Astrocyte of the cerebellum (primary cell): ENCODE results near the gene NCR2.

Experiments used
- DNase-seq: peaks from one replicate; pipeline ENCODE4 v3.0.0-alpha.2; 2011; ENCODE audit warnings: low read depth
- H3K4me3 ChIP-seq: 2 replicates; pipeline ENCODE4 v1.5.1; 2011; ENCODE audit warnings: mild to moderate bottlenecking, low read depth, low read length, moderate library complexity
- in situ Hi-C: cut with HindIII; loops from 2 replicates; pipeline ENCODE4 v1.10.0; 2017; ENCODE audit warnings: low sequenced_read_pairs
- TF ChIP-seq, protein P1 (sequence below): IDR thresholded peaks from 2 replicates; pipeline ENCODE4 v1.5.1; 2012; ENCODE audit warnings: low read length, low read depth, moderate library complexity, mild to moderate bottlenecking; ENCODE audit errors: missing control alignments

Gene NCR2, protein sequence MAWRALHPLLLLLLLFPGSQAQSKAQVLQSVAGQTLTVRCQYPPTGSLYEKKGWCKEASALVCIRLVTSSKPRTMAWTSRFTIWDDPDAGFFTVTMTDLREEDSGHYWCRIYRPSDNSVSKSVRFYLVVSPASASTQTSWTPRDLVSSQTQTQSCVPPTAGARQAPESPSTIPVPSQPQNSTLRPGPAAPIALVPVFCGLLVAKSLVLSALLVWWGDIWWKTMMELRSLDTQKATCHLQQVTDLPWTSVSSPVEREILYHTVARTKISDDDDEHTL

GRCh38 chr6:41335296-41335695 lies at the start of gene NCR2:
TSS of gene NCR2 (plus strand) at chr6:41335608. CDS start at chr6:41335877, 269 bp downstream.
- TF ChIP-seq, protein P1, sequence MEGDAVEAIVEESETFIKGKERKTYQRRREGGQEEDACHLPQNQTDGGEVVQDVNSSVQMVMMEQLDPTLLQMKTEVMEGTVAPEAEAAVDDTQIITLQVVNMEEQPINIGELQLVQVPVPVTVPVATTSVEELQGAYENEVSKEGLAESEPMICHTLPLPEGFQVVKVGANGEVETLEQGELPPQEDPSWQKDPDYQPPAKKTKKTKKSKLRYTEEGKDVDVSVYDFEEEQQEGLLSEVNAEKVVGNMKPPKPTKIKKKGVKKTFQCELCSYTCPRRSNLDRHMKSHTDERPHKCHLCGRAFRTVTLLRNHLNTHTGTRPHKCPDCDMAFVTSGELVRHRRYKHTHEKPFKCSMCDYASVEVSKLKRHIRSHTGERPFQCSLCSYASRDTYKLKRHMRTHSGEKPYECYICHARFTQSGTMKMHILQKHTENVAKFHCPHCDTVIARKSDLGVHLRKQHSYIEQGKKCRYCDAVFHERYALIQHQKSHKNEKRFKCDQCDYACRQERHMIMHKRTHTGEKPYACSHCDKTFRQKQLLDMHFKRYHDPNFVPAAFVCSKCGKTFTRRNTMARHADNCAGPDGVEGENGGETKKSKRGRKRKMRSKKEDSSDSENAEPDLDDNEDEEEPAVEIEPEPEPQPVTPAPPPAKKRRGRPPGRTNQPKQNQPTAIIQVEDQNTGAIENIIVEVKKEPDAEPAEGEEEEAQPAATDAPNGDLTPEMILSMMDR: no peak
- DNase-seq: no peak
- in situ Hi-C loops: no loop called here
- H3K4me3 ChIP-seq: no peak within 1 kb of the TSS

- TF ChIP-seq, protein P1: no peak
- no peak within 1 kb of the TSS for H3K4me3 ChIP-seq
- in situ Hi-C loops: no loop called here
- no peak for DNase-seq
Measured at GRCh38 chr6:41286544-41287346, 48.7 kb upstream of the NCR2 start, which contains the start of gene TREM1. TSS of gene TREM1 (minus strand) at chr6:41286682. CDS start at chr6:41286655, 27 bp downstream.

DNA sequence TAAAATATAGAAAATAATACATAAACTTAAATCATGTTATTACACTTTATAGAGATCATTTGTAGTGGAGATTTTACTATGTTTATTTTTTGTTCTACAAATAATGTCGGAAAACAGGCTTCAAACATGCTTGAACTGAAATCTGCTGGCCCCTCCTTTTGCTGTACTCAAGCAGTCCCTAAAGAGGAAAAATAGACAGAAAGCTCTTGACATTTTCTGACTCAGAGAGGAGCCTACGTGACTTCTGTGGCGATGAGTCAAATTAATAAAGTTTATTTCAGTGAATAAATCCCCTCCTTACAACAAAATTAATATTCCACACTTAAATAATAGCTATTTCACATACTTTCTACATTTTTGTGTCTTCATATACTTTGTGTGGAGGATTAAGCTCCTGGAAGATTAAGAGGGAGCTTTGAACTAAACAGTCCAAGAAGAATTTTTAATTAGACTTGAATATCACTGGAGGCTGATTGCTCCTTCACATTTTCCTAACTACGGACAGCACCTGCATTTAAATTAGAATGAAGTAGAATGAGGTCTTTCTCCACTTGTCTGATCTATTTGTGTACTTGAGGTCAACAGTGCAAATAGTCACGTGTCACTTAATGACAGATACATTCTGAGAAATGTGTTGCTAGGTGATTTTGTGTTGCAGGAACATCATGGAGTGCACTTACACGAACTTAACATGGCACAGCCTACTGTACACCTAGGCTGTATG lies 47.2 kb upstream of the NCR2 start:
- TF ChIP-seq, protein P1: no peak
- in situ Hi-C loops: no loop called here
- no peak overlapping the region for H3K4me3 ChIP-seq
- DNase-seq: no peak

GRCh38 chr6:41288754-41289129 lies 46.7 kb upstream of the NCR2 start:
- TF ChIP-seq, protein P1: no peak
- H3K4me3 ChIP-seq: no peak overlapping the region
- in situ Hi-C loops: no loop called here
- no peak for DNase-seq

GRCh38 chr6:41289815-41290214 lies 45.6 kb upstream of the NCR2 start:
- no peak for DNase-seq
- TF ChIP-seq, protein P1: no peak
- in situ Hi-C loops: no loop called here
- no peak overlapping the region for H3K4me3 ChIP-seq

DNA sequence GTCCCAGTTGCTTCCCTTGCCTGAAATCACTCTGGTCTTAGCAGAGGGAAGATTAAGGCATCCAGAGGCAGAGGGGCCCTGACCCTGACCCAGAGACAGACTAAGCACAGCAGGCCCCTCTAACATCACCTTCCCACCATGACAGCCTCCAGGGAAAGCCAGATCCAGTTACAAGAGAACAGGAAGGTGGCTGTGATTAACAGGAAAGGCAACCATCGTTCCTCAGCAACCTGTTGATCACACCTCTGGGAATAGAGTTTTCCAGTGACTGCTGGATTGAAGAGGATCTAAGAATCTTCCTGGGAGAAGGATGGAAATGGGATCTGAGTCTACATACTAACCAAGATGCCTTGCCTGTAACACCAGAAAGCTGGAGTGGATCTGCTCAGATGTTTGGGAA lies 43.7 kb upstream of the NCR2 start:
- H3K4me3 ChIP-seq: no peak overlapping the region
- DNase-seq: no peak
- TF ChIP-seq, protein P1: no peak
- in situ Hi-C loops: no loop called here
